ENCODE results near the gene NSL1.
A peak's percentile ranks its signal among the peaks of the same experiment; 100 is the strongest.
"Not testable (repeated sequence)": the region's sequence is repeated elsewhere in the genome, so short reads cannot be mapped to it uniquely, and the experiment has no call there.

Gene NSL1

GRCh38 chr1:212782422-212783154 is 9.0 kb downstream of the NSL1 start:
- peak; percentile 54 for DNase-seq

GRCh38 chr1:212781225-212781624 is 10.4 kb downstream of the NSL1 start:
- DNase-seq, result no peak

- DNase-seq, result no peak
Observed at GRCh38 chr1:212780759-212781158, 10.8 kb downstream of the NSL1 start.

GRCh38 chr1:212779086-212779485 is 12.5 kb downstream of the NSL1 start:
- not testable (repeated sequence) for DNase-seq

- DNase-seq, result no peak
Observed at GRCh38 chr1:212777151-212777550, 14.4 kb downstream of the NSL1 start.

GRCh38 chr1:212775241-212775640 is 16.3 kb downstream of the NSL1 start:
- no peak for DNase-seq

GRCh38 chr1:212774584-212774983 is 17.0 kb downstream of the NSL1 start:
- peak; percentile 33 for DNase-seq

GRCh38 chr1:212773011-212773410 is 18.6 kb downstream of the NSL1 start:
- no peak for DNase-seq

GRCh38 chr1:212771341-212771740 is 20.2 kb downstream of the NSL1 start:
- no peak for DNase-seq

GRCh38 chr1:212769459-212770167 is 22.0 kb downstream of the NSL1 start:
- DNase-seq, result no peak

- not testable (repeated sequence) for DNase-seq
Observed at GRCh38 chr1:212766825-212767224, 24.8 kb downstream of the NSL1 start.

GRCh38 chr1:212764718-212765281 is 26.8 kb downstream of the NSL1 start:
- DNase-seq, result not testable (repeated sequence)

- DNase-seq, result no peak
Observed at GRCh38 chr1:212762839-212763238, 28.7 kb downstream of the NSL1 start.

GRCh38 chr1:212762234-212762633 is 29.3 kb downstream of the NSL1 start:
- DNase-seq, result no peak

- DNase-seq, result peak; percentile 26
Observed at GRCh38 chr1:212760126-212760823, 31.3 kb downstream of the NSL1 start.

- DNase-seq, result no peak
Observed at GRCh38 chr1:212759683-212760082, 31.9 kb downstream of the NSL1 start.

GRCh38 chr1:212754680-212755079 is 36.9 kb downstream of the NSL1 start:
- DNase-seq, result no peak

- DNase-seq, result no peak
Observed at GRCh38 chr1:212754193-212754592, 37.4 kb downstream of the NSL1 start.

GRCh38 chr1:212753749-212754148 is 37.8 kb downstream of the NSL1 start:
- DNase-seq, result no peak

GRCh38 chr1:212752934-212753497 is 38.6 kb downstream of the NSL1 start:
- peak; percentile 4 for DNase-seq

GRCh38 chr1:212752252-212752933 is 39.2 kb downstream of the NSL1 start:
- DNase-seq, result peak; percentile 41

GRCh38 chr1:212749821-212750535 is 41.6 kb downstream of the NSL1 start:
- peak; percentile 84 for DNase-seq

Measured in EL (cell line).